ENCODE measurements around the gene ZNF319.

- TF ChIP-seq CTCF (IDR thresholded peaks at IDR 0.05; ENCODE audit: insufficient read depth, low read depth, low read length) (no peak), EZH2 (IDR thresholded peaks at IDR 0.05; ENCODE audit: insufficient read depth, low read length) (no peak)
Observed at GRCh38 chr16:57960310-57960709, 40.2 kb downstream of the ZNF319 start.

All from astrocyte (in vitro differentiated cells and primary cell).